COR-L47 (cell line): Measurements from ENCODE around the gene GPATCH1.
"Not testable (repeated sequence)": the region's sequence is repeated elsewhere in the genome, so short reads cannot be mapped to it uniquely, and the experiment has no call there.

ENCODE experiments used
- DNase-seq: peaks from one replicate; lab custom pipeline; 2025; lab: John Stamatoyannopoulos, UW

The GPATCH1 gene

DNA sequence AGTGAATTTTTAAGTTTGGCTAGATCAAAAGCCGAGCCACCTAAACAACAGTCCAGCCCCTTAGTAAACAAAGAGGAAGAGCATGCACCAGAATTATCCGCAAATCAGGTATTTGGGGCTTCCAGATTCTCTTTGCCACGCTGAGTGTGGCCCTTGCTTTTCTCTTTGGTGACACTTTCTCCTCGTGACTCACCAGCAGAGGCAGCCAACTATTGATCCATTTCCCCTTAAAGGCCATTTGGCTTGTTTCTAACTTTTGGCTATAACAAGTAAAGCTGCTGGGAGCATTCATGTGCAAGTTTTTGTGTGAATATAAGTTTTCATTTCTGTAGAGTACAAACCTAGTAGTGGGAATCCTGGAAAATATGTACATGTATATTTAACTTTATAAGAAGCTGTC, 33.3 kb downstream of the GPATCH1 start:
- DNase-seq = no peak

GRCh38 chr19:33117501-33117900, 36.5 kb downstream of the GPATCH1 start:
- no peak for DNase-seq

DNA sequence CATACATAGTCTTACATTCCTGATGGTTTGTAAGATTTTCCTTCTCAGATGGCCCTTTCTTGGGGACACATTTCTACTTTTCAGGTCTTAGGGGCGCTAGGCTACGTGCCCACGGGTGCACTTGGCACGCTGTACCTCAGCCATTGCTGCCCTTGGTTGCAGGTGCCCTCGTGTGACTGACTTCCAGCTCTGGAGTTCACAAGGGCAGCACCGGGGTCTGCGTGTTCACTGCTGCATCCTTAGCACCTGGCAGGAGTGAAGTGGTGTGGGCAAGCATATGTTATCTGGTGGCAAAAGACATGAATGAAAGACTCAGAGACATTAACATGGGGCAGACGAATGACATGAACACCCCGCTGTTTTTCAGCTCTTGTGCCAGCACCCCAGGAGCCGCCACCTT, 37.7 kb downstream of the GPATCH1 start:
- no peak for DNase-seq

- no peak for DNase-seq
Observed at GRCh38 chr19:33124207-33125098, 43.5 kb downstream of the GPATCH1 start.

GRCh38 chr19:33125929-33126388, 45.0 kb downstream of the GPATCH1 start:
- peak; percentile 27 for DNase-seq

- not testable (repeated sequence) for DNase-seq
Observed at GRCh38 chr19:33126712-33127111, 45.7 kb downstream of the GPATCH1 start.

DNA sequence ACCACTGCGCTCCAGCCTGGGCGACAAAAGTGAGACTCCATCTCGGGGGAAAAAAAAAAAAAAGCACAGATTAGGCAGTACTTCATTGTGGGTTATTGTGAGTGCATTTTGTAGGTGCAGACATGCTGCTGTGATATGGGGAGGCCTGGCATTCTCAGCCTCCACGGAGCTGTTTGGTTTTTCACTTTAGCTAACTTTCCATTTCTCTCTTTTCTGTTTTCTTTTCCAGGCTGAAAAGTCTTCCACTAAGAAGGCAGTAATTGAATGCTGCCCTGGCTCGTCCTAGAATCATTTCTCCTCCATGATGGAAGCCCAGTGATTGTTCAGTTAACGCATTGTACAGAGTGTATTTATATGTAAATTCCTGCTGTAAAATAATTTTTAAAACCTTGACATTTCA, 48.9 kb downstream of the GPATCH1 start:
- DNase-seq = no peak

DNA sequence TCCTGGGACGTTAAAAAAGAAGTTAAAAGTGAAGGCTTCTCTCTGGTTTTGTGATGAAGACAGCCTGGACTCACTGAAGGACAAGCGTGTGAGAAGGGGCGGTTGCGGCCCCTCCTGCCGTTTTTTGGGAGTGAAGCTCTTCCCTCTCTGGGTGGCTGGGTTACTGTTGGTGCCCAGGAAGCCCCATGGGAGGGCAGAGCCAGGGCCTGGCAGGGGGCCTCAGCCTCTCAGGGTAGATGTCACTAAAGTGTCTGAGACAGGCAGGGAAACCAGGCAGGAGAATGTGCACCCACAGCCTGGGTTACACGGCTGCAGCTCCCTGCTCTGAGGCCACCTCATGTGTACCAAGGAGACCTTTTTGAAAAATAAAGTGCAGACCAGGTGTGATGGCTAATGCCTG, 49.5 kb downstream of the GPATCH1 start:
- no peak for DNase-seq

- DNase-seq = no peak
Observed at GRCh38 chr19:33132021-33132420, 51.0 kb downstream of the GPATCH1 start, which contains the start of gene WDR88. WDR88 (plus strand) TSS chr19:33132114; CDS start chr19:33132170, 56 bp downstream.

DNA sequence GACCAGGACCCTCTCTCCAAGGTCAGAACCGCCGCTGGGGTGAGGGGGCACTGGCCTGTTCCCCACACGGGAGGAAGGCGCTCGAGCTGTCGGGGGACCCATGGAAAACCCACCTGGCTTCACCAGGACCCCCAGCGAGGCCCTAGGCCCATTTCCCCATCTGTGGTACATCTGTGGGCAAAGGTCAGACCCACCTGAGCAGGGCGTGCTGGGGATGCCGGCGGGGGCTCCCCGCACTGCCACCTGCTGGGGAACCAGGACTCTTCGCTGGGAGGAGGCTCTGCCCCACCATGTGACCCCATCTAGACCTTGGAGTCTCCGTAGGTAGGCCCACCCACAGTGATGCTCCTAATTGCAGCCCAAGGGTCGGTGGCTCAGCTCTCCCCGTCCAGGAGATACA, 51.4 kb downstream of the GPATCH1 start:
- no peak for DNase-seq

DNA sequence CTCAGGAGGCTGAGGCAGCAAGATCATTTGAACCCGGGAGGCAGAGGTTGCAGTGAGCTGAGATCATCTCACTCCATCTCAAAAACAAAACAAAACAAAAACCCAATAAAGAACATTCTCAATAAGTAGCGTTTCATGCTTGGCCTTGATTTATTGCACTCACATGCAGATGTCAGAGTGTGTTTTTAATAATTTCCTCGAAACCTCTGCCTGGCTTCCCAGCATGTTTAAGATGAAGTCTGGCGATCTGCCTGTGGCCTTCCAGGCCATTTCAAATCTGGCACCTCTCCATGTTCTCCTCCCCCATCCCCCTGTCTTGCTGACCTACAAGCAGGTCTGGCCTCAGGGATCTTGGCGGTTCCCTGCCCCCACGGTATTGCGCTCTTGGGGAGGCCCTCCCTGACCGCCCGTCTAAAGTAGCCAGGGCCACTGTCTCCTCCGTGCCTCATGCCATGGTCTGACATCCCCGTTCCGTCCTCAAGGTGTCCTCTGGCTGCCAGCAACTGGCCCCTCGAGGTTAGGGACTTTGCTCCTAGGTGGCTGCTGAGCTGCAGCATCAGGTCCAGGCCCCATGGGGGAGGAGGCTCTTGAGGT, 52.6 kb downstream of the GPATCH1 start:
- no peak for DNase-seq

DNA sequence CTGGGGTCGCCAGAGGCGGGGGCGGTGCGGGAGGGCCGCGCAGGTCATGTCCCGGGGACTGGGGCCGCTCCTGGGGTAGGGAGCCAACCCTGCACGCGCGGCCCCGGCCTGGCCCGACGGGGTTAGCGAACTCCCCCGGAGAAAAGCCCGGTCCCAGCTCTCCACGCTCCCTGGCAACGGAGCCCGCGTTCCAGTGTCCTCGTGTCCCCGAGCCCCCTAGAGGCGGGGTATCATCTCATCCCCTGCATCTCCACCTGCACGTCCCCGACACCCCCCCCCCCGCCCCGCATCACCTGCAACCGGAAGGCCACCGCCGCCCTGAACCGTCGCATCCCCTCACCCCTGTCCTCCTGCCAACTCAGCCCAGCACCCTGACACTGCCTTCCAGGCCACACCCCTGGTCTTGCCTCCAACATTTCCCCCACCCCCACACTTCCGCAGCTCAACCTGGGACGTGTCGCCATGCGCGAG, 53.6 kb downstream of the GPATCH1 start:
- no peak for DNase-seq

DNA sequence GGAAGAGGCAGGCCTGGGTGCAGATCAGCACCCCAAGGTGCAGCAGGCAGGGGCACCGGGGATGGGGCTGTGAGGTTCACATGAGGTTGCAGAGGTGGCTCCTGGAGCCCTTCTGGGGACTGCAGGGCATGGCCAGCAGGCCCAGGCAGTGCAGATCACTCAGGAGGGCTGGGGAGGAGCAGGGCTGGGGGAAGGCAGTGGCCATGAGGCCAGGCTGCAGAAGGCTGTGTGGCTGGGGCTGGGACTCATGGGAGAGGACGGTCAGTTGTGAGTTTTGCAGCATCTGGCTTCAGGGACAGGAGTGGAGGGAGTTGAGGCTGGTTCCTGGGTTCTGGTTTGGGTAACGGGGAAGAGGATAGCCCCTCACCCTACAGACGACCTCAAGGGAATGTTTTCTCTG, 58.2 kb downstream of the GPATCH1 start:
- DNase-seq = no peak

DNA sequence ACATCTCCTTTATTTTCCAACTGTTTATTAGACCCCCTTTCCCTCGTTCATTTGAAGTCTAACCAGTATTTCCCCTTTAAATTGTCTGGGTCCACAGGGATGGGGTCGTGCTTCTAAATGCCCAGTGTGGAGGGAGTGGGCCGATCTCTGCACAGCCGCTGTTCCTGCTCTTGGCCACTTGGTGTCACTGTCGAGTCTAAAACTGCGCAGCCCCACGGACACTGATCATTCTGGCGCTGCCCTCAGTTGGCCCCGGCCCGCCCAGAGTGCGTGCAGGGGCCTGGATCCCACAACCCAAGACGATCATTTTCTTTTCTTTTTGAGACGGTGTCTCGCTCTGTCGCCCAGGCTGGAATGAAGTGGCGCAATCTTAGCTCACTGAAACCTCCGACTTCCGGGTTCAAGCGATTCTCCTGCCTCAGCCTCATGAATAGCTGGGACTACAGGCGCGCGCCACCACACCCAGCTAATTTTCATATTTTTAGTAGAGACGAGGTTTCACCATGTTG, 63.0 kb downstream of the GPATCH1 start:
- no peak for DNase-seq

DNA sequence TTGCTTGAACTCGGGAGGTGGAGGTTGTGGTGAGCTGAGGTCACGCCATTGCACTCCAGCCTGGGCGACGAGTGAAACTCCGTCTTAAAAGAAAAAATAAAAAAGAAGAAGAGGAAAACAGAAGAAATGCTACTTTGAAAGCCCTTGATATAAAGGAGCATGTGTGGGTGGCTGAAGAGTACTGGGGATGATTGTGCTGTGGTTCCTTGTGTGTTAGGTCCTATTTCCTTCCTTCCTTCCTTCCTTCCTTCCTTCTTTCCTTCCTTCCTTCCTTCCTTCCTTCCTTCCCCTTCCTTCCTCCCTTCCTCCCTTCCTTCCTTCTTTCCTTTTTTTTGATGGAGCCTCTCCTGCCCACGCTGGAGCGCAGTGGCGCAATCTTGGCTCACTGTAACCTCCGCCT, 65.2 kb downstream of the GPATCH1 start:
- DNase-seq = no peak

- no peak for DNase-seq
Observed at GRCh38 chr19:33147538-33147937, 66.6 kb downstream of the GPATCH1 start.

GRCh38 chr19:33150852-33151518, 70.0 kb downstream of the GPATCH1 start:
- DNase-seq = no peak

DNA sequence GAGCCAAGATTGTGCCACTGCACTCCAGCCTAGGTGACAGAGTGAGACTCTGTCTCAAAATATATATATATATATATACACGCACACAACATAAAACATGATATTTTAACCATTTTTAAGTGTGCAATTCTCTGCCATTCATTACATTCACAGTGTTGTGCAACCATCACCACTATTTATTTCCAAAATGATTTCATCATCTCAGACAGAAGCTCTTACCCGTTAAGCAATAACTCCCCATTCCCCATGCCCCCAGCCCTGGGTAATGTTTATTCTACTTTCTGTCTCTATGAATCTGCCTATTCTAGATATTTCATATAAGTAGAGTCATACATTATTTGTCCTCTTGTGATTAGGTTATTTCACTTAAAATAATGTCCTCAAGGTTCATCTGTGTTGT, 71.2 kb downstream of the GPATCH1 start:
- no peak for DNase-seq

- not testable (repeated sequence) for DNase-seq
Observed at GRCh38 chr19:33152625-33153024, 71.6 kb downstream of the GPATCH1 start.

- DNase-seq = not testable (repeated sequence)
Observed at GRCh38 chr19:33154313-33154712, 73.3 kb downstream of the GPATCH1 start.

DNA sequence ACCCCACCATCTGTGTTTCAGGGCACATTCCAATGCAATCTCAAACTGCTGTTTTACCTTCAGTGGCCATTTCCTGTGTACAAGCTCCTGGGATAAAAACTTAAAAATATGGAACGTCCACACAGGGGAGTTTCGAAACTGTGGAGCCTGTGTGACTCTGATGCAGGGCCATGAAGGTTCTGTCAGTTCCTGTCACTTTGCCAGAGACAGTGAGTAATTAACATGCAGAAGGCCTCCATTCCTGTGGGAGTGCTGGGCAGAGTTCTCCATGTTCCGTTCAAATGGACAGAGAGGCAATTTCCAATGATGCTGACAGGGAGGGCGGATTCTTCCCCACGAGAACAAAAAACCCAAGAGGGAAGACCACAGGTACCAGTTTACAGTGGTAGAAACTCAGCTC, 75.4 kb downstream of the GPATCH1 start:
- no peak for DNase-seq

GRCh38 chr19:33157906-33158305, 76.9 kb downstream of the GPATCH1 start:
- no peak for DNase-seq
